Measurements from ENCODE around the gene DVL2.

DNA sequence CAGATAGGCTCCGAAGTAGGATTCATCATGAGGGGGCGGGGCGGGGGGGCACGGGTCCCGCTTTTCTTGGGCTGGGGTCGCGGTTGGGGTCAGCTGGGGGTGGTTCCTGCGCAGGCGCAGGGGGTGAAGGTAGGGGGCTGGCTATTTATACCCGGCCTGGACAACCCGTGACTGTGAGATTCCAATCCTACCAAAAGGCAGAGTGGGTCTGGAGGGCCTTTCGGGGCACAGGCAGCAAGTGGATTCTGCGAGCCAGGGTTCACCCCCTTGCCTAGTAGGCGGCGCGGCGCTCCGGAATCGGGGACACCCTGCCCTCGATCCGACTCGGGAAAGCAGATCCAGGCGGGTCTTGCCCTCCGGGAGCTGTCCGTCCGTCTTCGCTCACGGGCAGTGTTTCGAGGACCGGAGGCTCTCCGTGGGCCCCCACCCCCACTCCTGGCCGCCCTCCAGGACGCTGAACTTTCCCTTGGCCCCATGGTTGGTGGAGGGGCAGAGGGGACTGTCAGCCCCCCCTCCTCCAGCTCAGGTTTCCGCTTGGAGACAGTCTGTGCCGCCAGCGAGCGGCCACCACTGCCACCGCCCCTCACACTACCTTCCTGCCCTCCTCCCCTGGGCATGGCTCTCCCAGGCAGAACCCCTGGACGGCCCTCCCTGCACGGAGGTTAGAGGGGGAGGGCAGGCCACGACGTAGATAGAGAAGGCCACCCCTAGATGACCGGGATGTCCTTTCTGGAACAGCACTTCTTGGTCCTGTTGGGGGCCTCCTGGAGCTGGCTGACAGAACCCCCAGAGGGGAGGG, 47.8 kb upstream of the DVL2 start:
- TF ChIP-seq, protein P1, sequence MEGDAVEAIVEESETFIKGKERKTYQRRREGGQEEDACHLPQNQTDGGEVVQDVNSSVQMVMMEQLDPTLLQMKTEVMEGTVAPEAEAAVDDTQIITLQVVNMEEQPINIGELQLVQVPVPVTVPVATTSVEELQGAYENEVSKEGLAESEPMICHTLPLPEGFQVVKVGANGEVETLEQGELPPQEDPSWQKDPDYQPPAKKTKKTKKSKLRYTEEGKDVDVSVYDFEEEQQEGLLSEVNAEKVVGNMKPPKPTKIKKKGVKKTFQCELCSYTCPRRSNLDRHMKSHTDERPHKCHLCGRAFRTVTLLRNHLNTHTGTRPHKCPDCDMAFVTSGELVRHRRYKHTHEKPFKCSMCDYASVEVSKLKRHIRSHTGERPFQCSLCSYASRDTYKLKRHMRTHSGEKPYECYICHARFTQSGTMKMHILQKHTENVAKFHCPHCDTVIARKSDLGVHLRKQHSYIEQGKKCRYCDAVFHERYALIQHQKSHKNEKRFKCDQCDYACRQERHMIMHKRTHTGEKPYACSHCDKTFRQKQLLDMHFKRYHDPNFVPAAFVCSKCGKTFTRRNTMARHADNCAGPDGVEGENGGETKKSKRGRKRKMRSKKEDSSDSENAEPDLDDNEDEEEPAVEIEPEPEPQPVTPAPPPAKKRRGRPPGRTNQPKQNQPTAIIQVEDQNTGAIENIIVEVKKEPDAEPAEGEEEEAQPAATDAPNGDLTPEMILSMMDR (IDR thresholded peaks at IDR 0.05): no peak
- no peak for TF ChIP-seq EP300 (IDR thresholded peaks at IDR 0.05)
- peak; percentile 43 for TF ChIP-seq POLR2A (IDR thresholded peaks at IDR 0.05; ENCODE audit: low read depth)
- peak; percentile 76 to 81 for TF ChIP-seq POLR2AphosphoS5 (IDR thresholded peaks at IDR 0.05)
